Activated CD4-positive, CD25-positive, alpha-beta regulatory T cell treated with anti-CD3 and anti-CD28 coated beads, Interleukin-2, amount 50 U/mL, for 24 hours (primary cell): Measurements from ENCODE around the gene PRKRIP1.
"Not testable (repeated sequence)": the region's sequence is repeated elsewhere in the genome, so short reads cannot be mapped to it uniquely, and the experiment has no call there.

Experiments used
- ATAC-seq, 2 donors: fragments of 150-1000 bp; cut with Tn5 transposase; one replicate each; pipeline ENCODE4 v1.10.0; 2021; ENCODE audit warnings: mild to moderate bottlenecking in 1 of 2, moderate library complexity in 1 of 2

The PRKRIP1 gene

GRCh38 chr7:102460467-102460866 lies 64.3 kb downstream of the PRKRIP1 start:
- ATAC-seq, result no peak

GRCh38 chr7:102463841-102464576 lies 67.8 kb downstream of the PRKRIP1 start:
- no peak for ATAC-seq

GRCh38 chr7:102464577-102465280 lies 68.6 kb downstream of the PRKRIP1 start, which contains the start of the genes ALKBH4 and LRWD1:
TSS of gene ALKBH4 (minus strand) at chr7:102464863. CDS start at chr7:102464836, 27 bp downstream.
TSS of gene LRWD1 (plus strand) at chr7:102464984. CDS start at chr7:102465081, 97 bp downstream.
- peak; percentile 93 to 95 for ATAC-seq

- no peak for ATAC-seq
Observed at GRCh38 chr7:102466097-102466496, 69.9 kb downstream of the PRKRIP1 start.

GRCh38 chr7:102467581-102468477 lies 71.7 kb downstream of the PRKRIP1 start:
- ATAC-seq, result no peak

GRCh38 chr7:102468478-102469350 lies 72.6 kb downstream of the PRKRIP1 start:
- ATAC-seq, result no peak

- no peak for ATAC-seq
Observed at GRCh38 chr7:102469351-102469971, 73.3 kb downstream of the PRKRIP1 start.

- no peak for ATAC-seq
Observed at GRCh38 chr7:102469972-102470825, 74.0 kb downstream of the PRKRIP1 start.

- no peak for ATAC-seq
Observed at GRCh38 chr7:102471791-102472125, 75.6 kb downstream of the PRKRIP1 start.

GRCh38 chr7:102472126-102473041 lies 76.2 kb downstream of the PRKRIP1 start:
- ATAC-seq, result no peak

GRCh38 chr7:102473271-102473991 lies 77.3 kb downstream of the PRKRIP1 start:
- no peak for ATAC-seq

GRCh38 chr7:102474116-102474515 lies 78.0 kb downstream of the PRKRIP1 start:
- ATAC-seq, result not testable (repeated sequence)

- ATAC-seq, result not testable (repeated sequence)
Observed at GRCh38 chr7:102474736-102475435, 78.7 kb downstream of the PRKRIP1 start.
